Activated T-helper 17 cell treated with anti-CD3 and anti-CD28 coated beads, Interleukin-2, amount 50 U/mL, for 72 hours (primary cell): ENCODE results near the gene ARHGAP30. TPM values are rescaled to one million over a fixed set of nuclear protein-coding genes. Genes with fewer than 3 reads are reported as not detected.

ENCODE experiments used
- ATAC-seq: fragments of 150-1000 bp; cut with Tn5 transposase; replicated peaks from 2 replicates; pipeline ENCODE4 v1.10.0; 2021; ENCODE audit warnings: mild to moderate bottlenecking, moderate library complexity
- H3K27ac Mint-ChIP-seq: one replicate; pipeline ENCODE4 v1.8.0; 2022; ENCODE audit warnings: mixed read lengths
- H3K27me3 Mint-ChIP-seq: one replicate; pipeline ENCODE4 v1.8.0; 2022; ENCODE audit warnings: mixed read lengths
- H3K36me3 Mint-ChIP-seq: one replicate; pipeline ENCODE4 v1.8.0; 2022; ENCODE audit warnings: low read depth, mild to moderate bottlenecking, mixed read lengths
- H3K4me1 Mint-ChIP-seq: one replicate; pipeline ENCODE4 v1.8.0; 2022; ENCODE audit warnings: mixed read lengths
- H3K4me3 Mint-ChIP-seq: one replicate; pipeline ENCODE4 v1.8.0; 2022; ENCODE audit warnings: mild to moderate bottlenecking, mixed read lengths
- H3K9me3 Mint-ChIP-seq: one replicate; pipeline ENCODE4 v1.8.0; 2022; ENCODE audit warnings: mixed read lengths
- total RNA-seq, 2 donors: library from RNA; stranded (reverse); gene quantifications; one replicate each; pipeline ENCODE4 v1.2.3, GENCODE V29; 2022

ARHGAP30 gene
- total RNA-seq, 2 donors from 2014 or later, result 180 to 207 TPM

GRCh38 chr1:161082996-161083747 is 13.5 kb upstream of the ARHGAP30 start:
- no peaks in the 10 kb centered on the region for H3K9me3 Mint-ChIP-seq
- H3K27me3 Mint-ChIP-seq, result no peaks in the 10 kb centered on the region
- peak overlapping the region; percentile 6 for H3K27ac Mint-ChIP-seq
- H3K4me1 Mint-ChIP-seq, result no peaks in the 10 kb centered on the region
- H3K36me3 Mint-ChIP-seq, result no peaks in the 10 kb centered on the region
- ATAC-seq, result peak; percentile 61
- no peak overlapping the region for H3K4me3 Mint-ChIP-seq

GRCh38 chr1:161082483-161082882 is 12.8 kb upstream of the ARHGAP30 start:
- no peaks in the 10 kb centered on the region for H3K9me3 Mint-ChIP-seq
- no peaks in the 10 kb centered on the region for H3K4me1 Mint-ChIP-seq
- ATAC-seq, result no peak
- H3K27me3 Mint-ChIP-seq, result no peaks in the 10 kb centered on the region
- no peak overlapping the region for H3K4me3 Mint-ChIP-seq
- no peaks in the 10 kb centered on the region for H3K36me3 Mint-ChIP-seq
- peak overlapping the region; percentile 44 for H3K27ac Mint-ChIP-seq

GRCh38 chr1:161081519-161081918 is 11.8 kb upstream of the ARHGAP30 start:
- no peak for ATAC-seq
- H3K27me3 Mint-ChIP-seq, result no peaks in the 10 kb centered on the region
- no peak overlapping the region for H3K4me3 Mint-ChIP-seq
- H3K36me3 Mint-ChIP-seq, result no peaks in the 10 kb centered on the region
- H3K4me1 Mint-ChIP-seq, result no peaks in the 10 kb centered on the region
- H3K9me3 Mint-ChIP-seq, result no peaks in the 10 kb centered on the region
- H3K27ac Mint-ChIP-seq, result peak overlapping the region; percentile 44

GRCh38 chr1:161080441-161081405 is 11.0 kb upstream of the ARHGAP30 start:
- Mint-ChIP-seq H3K36me3 (no peaks in the 10 kb centered on the region), H3K4me1 (no peaks in the 10 kb centered on the region), H3K27ac (no peak overlapping the region), H3K4me3 (no peak overlapping the region), H3K9me3 (no peaks in the 10 kb centered on the region), H3K27me3 (no peaks in the 10 kb centered on the region)
- ATAC-seq, result peak; percentile 12

- H3K4me1 Mint-ChIP-seq, result no peaks in the 10 kb centered on the region
- H3K27me3 Mint-ChIP-seq, result no peaks in the 10 kb centered on the region
- H3K9me3 Mint-ChIP-seq, result no peaks in the 10 kb centered on the region
- no peaks in the 10 kb centered on the region for H3K36me3 Mint-ChIP-seq
- H3K27ac Mint-ChIP-seq, result no peak overlapping the region
- no peak overlapping the region for H3K4me3 Mint-ChIP-seq
- no peak for ATAC-seq
Measured at GRCh38 chr1:161079436-161080110, 9.9 kb upstream of the ARHGAP30 start.

- no peaks in the 10 kb centered on the region for H3K27me3 Mint-ChIP-seq
- H3K4me1 Mint-ChIP-seq, result peaks cover under 1% of the 10 kb centered on the region
- ATAC-seq, result no peak
- no peak overlapping the region for H3K27ac Mint-ChIP-seq
- H3K4me3 Mint-ChIP-seq, result no peak overlapping the region
- H3K9me3 Mint-ChIP-seq, result no peaks in the 10 kb centered on the region
- no peaks in the 10 kb centered on the region for H3K36me3 Mint-ChIP-seq
Measured at GRCh38 chr1:161077426-161077825, 7.7 kb upstream of the ARHGAP30 start.

GRCh38 chr1:161076410-161076809 is 6.7 kb upstream of the ARHGAP30 start:
- no peaks in the 10 kb centered on the region for H3K27me3 Mint-ChIP-seq
- no peaks in the 10 kb centered on the region for H3K36me3 Mint-ChIP-seq
- H3K9me3 Mint-ChIP-seq, result no peaks in the 10 kb centered on the region
- peaks cover 7% of the 10 kb centered on the region for H3K4me1 Mint-ChIP-seq
- ATAC-seq, result no peak
- no peak overlapping the region for H3K27ac Mint-ChIP-seq
- H3K4me3 Mint-ChIP-seq, result no peak overlapping the region

GRCh38 chr1:161074676-161075368 is 5.1 kb upstream of the ARHGAP30 start:
- ATAC-seq, result no peak
- no peak overlapping the region for H3K4me3 Mint-ChIP-seq
- peaks cover under 1% of the 10 kb centered on the region for H3K36me3 Mint-ChIP-seq
- no peaks in the 10 kb centered on the region for H3K9me3 Mint-ChIP-seq
- H3K27me3 Mint-ChIP-seq, result no peaks in the 10 kb centered on the region
- H3K4me1 Mint-ChIP-seq, result peaks cover 15% of the 10 kb centered on the region
- H3K27ac Mint-ChIP-seq, result peak overlapping the region; percentile 9

- Mint-ChIP-seq H3K27me3 (no peaks in the 10 kb centered on the region), H3K9me3 (no peaks in the 10 kb centered on the region), H3K36me3 (peaks cover 12% of the 10 kb centered on the region), H3K4me1 (peaks cover 15% of the 10 kb centered on the region), H3K27ac (peak overlapping the region; percentile 50), H3K4me3 (no peak overlapping the region)
- ATAC-seq, result no peak
Measured at GRCh38 chr1:161073474-161074121, 3.9 kb upstream of the ARHGAP30 start.

GRCh38 chr1:161072751-161073449 is 3.2 kb upstream of the ARHGAP30 start:
- H3K27me3 Mint-ChIP-seq, result no peaks in the 10 kb centered on the region
- H3K4me1 Mint-ChIP-seq, result peaks cover 15% of the 10 kb centered on the region
- H3K36me3 Mint-ChIP-seq, result peaks cover 19% of the 10 kb centered on the region
- no peak overlapping the region for H3K4me3 Mint-ChIP-seq
- no peaks in the 10 kb centered on the region for H3K9me3 Mint-ChIP-seq
- H3K27ac Mint-ChIP-seq, result peak overlapping the region; percentile 50
- no peak for ATAC-seq

GRCh38 chr1:161071886-161072371 is 2.2 kb upstream of the ARHGAP30 start:
- no peaks in the 10 kb centered on the region for H3K9me3 Mint-ChIP-seq
- H3K27ac Mint-ChIP-seq, result peak overlapping the region; percentile 37
- peak overlapping the region; percentile 82 for H3K4me3 Mint-ChIP-seq
- no peaks in the 10 kb centered on the region for H3K27me3 Mint-ChIP-seq
- ATAC-seq, result no peak
- H3K4me1 Mint-ChIP-seq, result peaks cover 21% of the 10 kb centered on the region
- peaks cover 29% of the 10 kb centered on the region for H3K36me3 Mint-ChIP-seq

GRCh38 chr1:161070761-161071160 is 1.1 kb upstream of the ARHGAP30 start:
- peaks cover 27% of the 10 kb centered on the region for H3K4me1 Mint-ChIP-seq
- H3K4me3 Mint-ChIP-seq, result peak overlapping the region; percentile 82
- H3K9me3 Mint-ChIP-seq, result no peaks in the 10 kb centered on the region
- H3K36me3 Mint-ChIP-seq, result peaks cover 41% of the 10 kb centered on the region
- ATAC-seq, result no peak
- H3K27ac Mint-ChIP-seq, result peak overlapping the region; percentile 77
- H3K27me3 Mint-ChIP-seq, result no peaks in the 10 kb centered on the region

- H3K27me3 Mint-ChIP-seq, result no peaks in the 10 kb centered on the region
- peaks cover 32% of the 10 kb centered on the region for H3K4me1 Mint-ChIP-seq
- no peak for ATAC-seq
- peak overlapping the region; percentile 77 for H3K27ac Mint-ChIP-seq
- no peaks in the 10 kb centered on the region for H3K9me3 Mint-ChIP-seq
- H3K4me3 Mint-ChIP-seq, result peak overlapping the region; percentile 82
- H3K36me3 Mint-ChIP-seq, result peaks cover 56% of the 10 kb centered on the region
Measured at GRCh38 chr1:161069241-161069640, 450 bp downstream of the ARHGAP30 start.
